Endothelial cell of umbilical vein (primary cell): ENCODE data around the gene TAF11L2. TPM values are rescaled to one million over a fixed set of nuclear protein-coding genes. Genes with fewer than 3 reads are reported as not detected.

ENCODE experiments used
- BruUV-seq: library from RNA; stranded (reverse); fragments of 400-500 nt; replicated peaks from 2 replicates; lab custom pipeline; 2021; lab: Mats Ljungman, UMichigan
- CTCF ChIA-PET: fragments of 300-600, 350-600 bp; sonication (Branson Sonifier 250); formaldehyde crosslinking; loops from one replicate; lab custom pipeline; 2021; ENCODE audit warnings: antibody characterized with exemption, inconsistent platforms; lab: Charles Lee
- POLR2A ChIA-PET: fragments of 300-600, 350-600 bp; sonication (Branson Sonifier 250); formaldehyde crosslinking; loops from one replicate; lab custom pipeline; 2021; ENCODE audit warnings: antibody characterized with exemption, inconsistent platforms; lab: Charles Lee
- DNase-seq: peaks from one replicate; pipeline ENCODE4 v3.0.0-alpha.2; 2011; ENCODE audit warnings: low read depth, low spot score
- FAIRE-seq: peaks from 2 replicates; lab custom pipeline; 2011; peaks lifted over from hg19 to GRCh38; lab: Jason Lieb, UNC
- H2AFZ ChIP-seq: 2 replicates; pipeline ENCODE4 v1.6.0; 2012; ENCODE audit warnings: low read depth, low read length, control low read depth, inconsistent platforms
- H3K27ac ChIP-seq: 2 replicates; pipeline ENCODE4 v1.5.1; 2011; ENCODE audit warnings: low read depth, mild to moderate bottlenecking, control low read depth, low read length, moderate library complexity; ENCODE audit not compliant: insufficient read depth
- H3K27me3 ChIP-seq, 2 experiments: 2 replicates each; pipeline versions ENCODE4 v1.6.0 to v1.6.1; 2011; ENCODE audit warnings: low read length in 2 of 2, mixed read lengths in 1 of 2; ENCODE audit not compliant: control insufficient read depth in 2 of 2, insufficient read depth in 2 of 2
- H3K36me3 ChIP-seq, 2 experiments: 2 replicates in 1 of 2; 3 replicates in 1 of 2; pipeline ENCODE4 v1.5.1; 2011; ENCODE audit warnings: low read length in 2 of 2, mild to moderate bottlenecking in 1 of 2, moderate library complexity in 1 of 2; ENCODE audit not compliant: control insufficient read depth in 2 of 2, insufficient read depth in 2 of 2; ENCODE audit errors: extremely low read depth in 1 of 2
- H3K4me1 ChIP-seq: 3 replicates; pipeline ENCODE4 v1.5.1; 2011; ENCODE audit warnings: mild to moderate bottlenecking, low read length; ENCODE audit not compliant: control insufficient read depth, insufficient read depth; ENCODE audit errors: extremely low read depth
- H3K4me2 ChIP-seq: 2 replicates; pipeline ENCODE4 v1.6.1; 2011; ENCODE audit warnings: low read length, control low read depth, mixed read lengths; ENCODE audit not compliant: insufficient read depth
- H3K4me3 ChIP-seq, 3 experiments: fragments of 200-600 bp in 1 of 3; sonication (generic), shearing (Covaris generic) in 1 of 3; replicated peaks in 1 of 3; 2 replicates each; pipeline ENCODE4 v1.5.1; 2011 to 2016; ENCODE audit warnings: control low read depth in 3 of 3, low read length in 3 of 3, mild to moderate bottlenecking in 2 of 3, inconsistent platforms in 1 of 3, low read depth in 1 of 3, moderate library complexity in 1 of 3; ENCODE audit not compliant: insufficient read depth in 1 of 3
- H3K79me2 ChIP-seq: 2 replicates; pipeline ENCODE4 v1.6.0; 2012; ENCODE audit warnings: low read length, inconsistent platforms; ENCODE audit not compliant: control insufficient read depth, insufficient read depth
- H3K9ac ChIP-seq: replicated peaks from 2 replicates; pipeline ENCODE3; 2011; ENCODE audit warnings: low read length, control low read depth; ENCODE audit not compliant: insufficient read depth; ENCODE audit errors: extremely low read depth
- H3K9me1 ChIP-seq: replicated peaks from 3 replicates; pipeline ENCODE4 v1.6.0; 2011; ENCODE audit warnings: mild to moderate bottlenecking, low read length; ENCODE audit not compliant: control insufficient read depth, insufficient read depth; ENCODE audit errors: extremely low read depth
- H3K9me3 ChIP-seq: replicated peaks from 2 replicates; pipeline ENCODE4 v1.5.1; 2012; ENCODE audit warnings: low read length, inconsistent platforms; ENCODE audit not compliant: control insufficient read depth, insufficient read depth
- H4K20me1 ChIP-seq: replicated peaks from 2 replicates; pipeline ENCODE3; 2011; ENCODE audit warnings: mild to moderate bottlenecking, low read length; ENCODE audit not compliant: control insufficient read depth, insufficient read depth; ENCODE audit errors: extremely low read depth
- EZH2 ChIP-seq: IDR thresholded peaks from 2 replicates; pipeline ENCODE4 v1.6.1; 2012; ENCODE audit warnings: borderline replicate concordance, low read depth, mild to moderate bottlenecking, moderate library complexity, low read length, inconsistent platforms; ENCODE audit not compliant: severe bottlenecking
- FOS ChIP-seq: IDR thresholded peaks from 2 replicates; pipeline ENCODE4 v1.6.1; 2011; ENCODE audit warnings: mild to moderate bottlenecking, low read length, moderate library complexity, borderline replicate concordance; ENCODE audit not compliant: insufficient read depth
- GATA2 ChIP-seq: IDR thresholded peaks from 2 replicates; pipeline ENCODE4 v1.7.0; 2011; ENCODE audit warnings: low read depth, mild to moderate bottlenecking, moderate library complexity, mixed read lengths, low read length; ENCODE audit not compliant: insufficient read length, insufficient read depth
- JUN ChIP-seq: IDR thresholded peaks from 2 replicates; pipeline ENCODE4 v1.6.1; 2011; ENCODE audit warnings: borderline replicate concordance, low read depth; ENCODE audit not compliant: insufficient read length, insufficient read depth
- MAX ChIP-seq: IDR thresholded peaks from 2 replicates; pipeline ENCODE4 v1.6.1; 2011; ENCODE audit not compliant: insufficient read depth, insufficient read length
- MYC ChIP-seq: IDR thresholded peaks from one replicate; pipeline ENCODE4 v1.6.1; 2011; ENCODE audit warnings: mild to moderate bottlenecking, low read depth, low read length
- POLR2A ChIP-seq: IDR thresholded peaks from 2 replicates; pipeline ENCODE4 v1.6.1; 2012; ENCODE audit warnings: low read depth, mild to moderate bottlenecking, control low read depth, low read length
- POLR2AphosphoS5 ChIP-seq: IDR thresholded peaks from 2 replicates; pipeline ENCODE4 v1.6.1; 2012; ENCODE audit warnings: low read depth, mild to moderate bottlenecking, control low read depth, low read length, moderate library complexity; ENCODE audit not compliant: insufficient read depth
- dilution Hi-C: fragments of 300-500 bp; cut with MboI; formaldehyde crosslinking; loops from one replicate; pipeline ENCODE4 v1.15.0; 2019; ENCODE audit warnings: low sequenced_read_pairs; ENCODE audit not compliant: extremely low pct_ligation_motif_present
- intact Hi-C: fragments of 100-400 bp; cut with micrococcal nuclease; formaldehyde crosslinking; loops from one replicate; pipeline ENCODE4 v1.10.0; 2022
- polyA plus RNA-seq, 4 experiments: library from polyadenylated mRNA; depleted of rRNA in 3 of 4; stranded (reverse) in 3 of 4; unstranded in 1 of 4; fragments of >200 nt; gene quantifications; 2 replicates each; pipeline versions ENCODE4 v1.2.1 to v1.2.3, GENCODE V29; 2011 to 2012; ENCODE audit warnings: missing spikeins in 1 of 4
- total RNA-seq: library from RNA; stranded (reverse); gene quantifications from 2 replicates; pipeline ENCODE4 v1.2.3, GENCODE V29; 2021
- TF ChIP-seq, protein P1 (sequence below), 2 donors: IDR thresholded peaks; 1 replicate in 1 of 2; 2 replicates in 1 of 2; pipeline ENCODE4 v1.5.1; 2011; ENCODE audit warnings: low read length in 2 of 2, mild to moderate bottlenecking in 2 of 2, moderate library complexity in 2 of 2, control low read depth in 1 of 2, inconsistent platforms in 1 of 2, low read depth in 1 of 2; ENCODE audit not compliant: insufficient read depth in 1 of 2; ENCODE audit errors: extremely low read depth in 1 of 2

TAF11L2 gene
- total and polyA plus RNA-seq, 2 donors (not counting 3 experiments of a cell fraction or from before 2014, with no cell fraction given), result not detected

DNA sequence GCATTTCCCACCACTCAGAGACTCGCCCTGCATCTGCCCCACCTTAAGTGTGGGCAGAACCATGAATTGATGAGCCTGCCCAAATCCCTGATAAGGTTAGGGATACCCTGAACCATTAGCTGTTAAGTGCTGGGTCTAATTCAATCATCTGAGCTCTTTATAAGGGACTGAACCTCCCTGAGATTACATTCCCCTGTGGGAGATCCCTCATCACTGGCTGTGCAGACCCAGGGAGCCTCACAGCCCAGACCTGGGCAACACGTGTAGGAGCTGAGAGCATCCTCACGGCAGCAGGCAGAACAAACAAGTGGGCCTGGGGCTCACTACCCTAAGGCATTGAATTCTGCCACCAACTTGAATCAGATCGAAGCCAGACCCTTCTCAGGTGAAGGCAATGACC lies 585 bp upstream of the TAF11L2 start:
- H3K4me2 ChIP-seq, result no peak overlapping the region
- no peaks in the 10 kb centered on the region for H3K36me3 ChIP-seq
- DNase-seq (no peak), FAIRE-seq (no peak)
- no peaks in the 10 kb centered on the region for H3K9me3 ChIP-seq
- H3K9me1 ChIP-seq, result no peaks in the 10 kb centered on the region
- dilution Hi-C loops, result no loop called here
- no peaks in the 10 kb centered on the region for H3K27me3 ChIP-seq
- ChIA-PET CTCF (no interaction called here), POLR2A (no interaction called here)
- no peak overlapping the region for H3K4me3 ChIP-seq
- no peaks in the 10 kb centered on the region for H3K4me1 ChIP-seq
- H2AFZ ChIP-seq, result no peak overlapping the region
- BruUV-seq, result no TSS peak
- H3K27ac ChIP-seq, result no peak overlapping the region
- no peaks in the 10 kb centered on the region for H3K79me2 ChIP-seq
- H3K9ac ChIP-seq, result no peak overlapping the region
- H4K20me1 ChIP-seq, result no peaks in the 10 kb centered on the region
- intact Hi-C loops, result no loop called here
- TF ChIP-seq JUN (no peak), MYC (no peak), GATA2 (no peak), MAX (no peak), FOS (no peak), POLR2AphosphoS5 (no peak), EZH2 (no peak), POLR2A (no peak)
- TF ChIP-seq, protein P1, sequence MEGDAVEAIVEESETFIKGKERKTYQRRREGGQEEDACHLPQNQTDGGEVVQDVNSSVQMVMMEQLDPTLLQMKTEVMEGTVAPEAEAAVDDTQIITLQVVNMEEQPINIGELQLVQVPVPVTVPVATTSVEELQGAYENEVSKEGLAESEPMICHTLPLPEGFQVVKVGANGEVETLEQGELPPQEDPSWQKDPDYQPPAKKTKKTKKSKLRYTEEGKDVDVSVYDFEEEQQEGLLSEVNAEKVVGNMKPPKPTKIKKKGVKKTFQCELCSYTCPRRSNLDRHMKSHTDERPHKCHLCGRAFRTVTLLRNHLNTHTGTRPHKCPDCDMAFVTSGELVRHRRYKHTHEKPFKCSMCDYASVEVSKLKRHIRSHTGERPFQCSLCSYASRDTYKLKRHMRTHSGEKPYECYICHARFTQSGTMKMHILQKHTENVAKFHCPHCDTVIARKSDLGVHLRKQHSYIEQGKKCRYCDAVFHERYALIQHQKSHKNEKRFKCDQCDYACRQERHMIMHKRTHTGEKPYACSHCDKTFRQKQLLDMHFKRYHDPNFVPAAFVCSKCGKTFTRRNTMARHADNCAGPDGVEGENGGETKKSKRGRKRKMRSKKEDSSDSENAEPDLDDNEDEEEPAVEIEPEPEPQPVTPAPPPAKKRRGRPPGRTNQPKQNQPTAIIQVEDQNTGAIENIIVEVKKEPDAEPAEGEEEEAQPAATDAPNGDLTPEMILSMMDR (IDR thresholded peaks at IDR 0.05; ENCODE audit: extremely low read depth in 1 of 2, insufficient read depth in 1 of 2, low read depth in 1 of 2, low read length in 2 of 2), result no peak
